SKM-1 treated with dmso at 0.1 percent for 144 hours (cell line): Measurements from ENCODE around the gene CDH26.

Experiments used
- DNase-seq: peaks from one replicate; lab custom pipeline; 2025; ENCODE audit not compliant: unreplicated experiment; lab: John Stamatoyannopoulos, UW

The CDH26 gene

GRCh38 chr20:59977086-59977485 lies 18.9 kb downstream of the CDH26 start:
- DNase-seq: no peak

DNA sequence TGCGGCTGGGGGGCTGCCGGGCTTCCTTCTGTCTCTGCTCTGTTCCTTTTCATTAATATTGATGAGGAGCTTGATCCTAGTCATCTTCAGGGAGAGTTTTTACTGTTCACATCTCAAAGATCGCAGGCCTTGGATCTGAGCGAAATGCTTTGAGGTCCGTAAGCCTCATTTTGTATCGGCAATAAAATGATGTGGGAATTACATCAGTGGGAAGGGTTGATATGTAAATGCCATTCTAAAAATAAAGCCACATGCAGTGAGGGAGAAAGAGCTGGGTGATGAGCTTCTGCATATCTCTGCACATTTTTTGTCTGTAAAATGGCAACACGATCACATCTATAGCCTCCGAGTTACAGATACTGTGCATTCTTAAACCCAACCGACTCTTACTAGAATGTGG lies 24.9 kb downstream of the CDH26 start:
- no peak for DNase-seq

DNA sequence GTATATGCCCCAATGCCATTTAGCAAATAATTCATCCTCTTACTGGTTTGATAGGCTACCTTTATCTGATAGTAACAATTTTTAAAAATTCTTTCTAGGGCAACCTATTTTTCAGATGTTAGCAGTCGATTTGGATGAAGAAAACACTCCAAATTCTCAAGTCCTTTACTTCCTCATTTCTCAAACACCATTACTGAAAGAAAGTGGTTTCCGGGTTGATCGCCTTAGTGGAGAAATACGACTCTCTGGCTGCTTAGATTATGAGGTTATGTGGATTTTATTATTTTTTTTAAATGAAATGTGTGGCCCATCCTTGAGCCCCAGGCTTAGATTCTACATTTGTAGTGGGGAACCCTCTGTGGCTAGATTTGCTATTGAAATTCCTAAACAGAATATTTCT lies 26.3 kb downstream of the CDH26 start:
- DNase-seq: peak; percentile 73

DNA sequence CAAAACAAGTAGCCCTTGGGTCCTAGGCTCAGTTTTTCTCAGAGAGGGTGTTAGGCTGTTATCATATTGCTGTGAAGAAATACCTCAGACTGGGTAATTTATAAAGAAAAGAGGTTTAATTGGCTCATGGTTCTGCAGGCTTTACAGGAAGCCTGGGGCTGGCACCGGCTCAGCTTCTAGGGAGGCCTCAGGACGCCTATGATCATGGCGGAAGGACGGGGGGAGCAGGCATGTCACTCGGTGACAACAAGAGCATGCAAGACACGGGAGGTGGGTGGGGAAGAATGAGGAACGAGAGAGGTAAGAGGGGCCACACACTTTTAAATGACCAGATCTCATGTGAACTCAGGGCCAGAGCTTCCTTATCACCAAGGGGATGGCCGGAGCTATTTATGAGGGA lies 26.9 kb downstream of the CDH26 start:
- no peak for DNase-seq

DNA sequence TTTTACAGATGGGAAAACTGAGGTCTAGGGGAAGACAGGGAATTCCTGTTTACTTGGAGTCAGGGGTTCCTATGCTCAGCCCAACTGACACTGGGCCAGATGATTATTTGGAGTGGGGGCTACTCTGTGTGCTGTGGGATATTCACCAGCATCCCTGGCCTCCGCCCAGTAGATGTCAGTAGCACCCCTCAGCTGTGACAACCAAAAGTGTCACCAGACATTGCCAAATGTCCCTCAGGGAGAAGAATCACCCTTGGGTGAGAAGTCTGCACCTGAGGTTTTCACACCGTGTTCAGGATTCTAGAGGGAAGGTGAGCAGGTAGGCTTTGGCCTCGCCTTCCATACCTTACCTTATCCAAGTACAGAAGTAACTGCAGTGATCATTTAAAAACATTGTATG lies 27.6 kb downstream of the CDH26 start:
- peak; percentile 14 for DNase-seq

DNA sequence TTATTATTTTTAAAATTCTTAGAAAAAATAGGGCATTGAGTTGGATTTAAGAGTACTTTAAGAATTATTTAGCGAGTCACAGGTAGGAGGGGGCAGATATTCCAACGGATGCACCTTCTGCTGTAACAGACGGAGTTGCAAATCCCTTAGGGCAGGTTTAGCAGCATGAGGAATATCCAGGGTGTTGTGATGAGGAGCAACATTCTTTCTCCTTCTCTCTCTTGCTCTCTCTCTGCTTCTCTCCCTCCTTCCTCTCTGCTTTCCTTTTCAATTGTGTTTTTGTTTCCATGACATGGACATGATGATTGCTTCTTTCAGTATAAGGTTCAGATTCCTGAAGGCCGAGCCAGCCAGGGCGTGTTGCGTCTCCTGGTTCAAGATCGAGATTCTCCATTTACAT lies 28.9 kb downstream of the CDH26 start:
- no peak for DNase-seq

GRCh38 chr20:59988141-59988540 lies 29.9 kb downstream of the CDH26 start:
- no peak for DNase-seq

GRCh38 chr20:59992526-59993084 lies 34.4 kb downstream of the CDH26 start:
- DNase-seq: peak; percentile 2

DNA sequence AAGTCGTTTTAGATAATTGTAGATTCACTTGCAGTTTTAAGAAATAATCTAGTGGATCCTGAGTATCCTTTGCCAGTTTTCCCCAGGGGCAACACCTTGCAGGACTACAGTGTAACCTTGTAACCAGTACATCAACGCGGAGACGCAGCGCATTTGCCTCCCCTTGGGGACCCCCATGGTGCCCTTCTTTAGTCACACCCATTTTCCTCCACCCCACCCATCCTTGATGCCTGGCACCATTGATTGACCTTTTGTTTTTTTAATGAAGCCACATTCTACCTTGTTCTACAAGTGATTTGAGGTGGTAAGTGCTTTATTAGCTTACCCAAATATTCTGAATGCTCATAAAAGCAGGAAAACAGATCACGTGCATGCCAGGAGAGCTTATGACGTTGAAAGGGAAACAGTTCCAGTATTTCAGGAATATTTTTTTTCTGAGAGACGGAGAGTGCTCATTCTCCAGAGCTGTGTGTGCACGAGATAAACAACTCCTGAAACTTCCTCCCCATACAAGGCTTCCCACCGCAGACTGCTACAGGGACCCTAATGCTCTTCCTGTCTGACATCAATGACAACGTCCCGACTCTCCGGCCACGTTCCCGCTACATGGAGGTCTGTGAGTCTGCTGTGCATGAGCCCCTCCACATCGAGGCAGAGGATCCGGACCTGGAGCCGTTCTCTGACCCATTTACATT lies 35.7 kb downstream of the CDH26 start:
- no peak for DNase-seq

DNA sequence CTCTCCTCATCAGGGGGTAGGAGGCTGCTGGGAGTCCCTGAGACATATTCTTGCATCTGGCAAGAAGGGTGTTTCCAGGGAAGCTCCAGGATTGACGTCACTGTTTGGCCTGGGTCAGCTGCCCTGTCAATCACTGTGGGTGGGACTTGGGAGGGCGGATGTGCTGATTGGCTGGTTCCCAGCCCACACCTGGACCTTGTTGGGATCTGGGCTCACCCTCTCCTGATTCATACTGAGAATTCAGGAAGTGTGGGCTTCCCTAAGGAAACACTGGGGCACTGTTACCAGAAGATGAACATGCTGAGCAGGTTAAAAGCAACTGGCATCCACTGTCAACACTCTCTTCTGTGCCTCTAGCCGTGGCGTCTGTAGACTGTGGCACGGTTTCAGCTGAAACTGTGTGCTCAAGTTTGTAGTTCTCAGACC lies 36.5 kb downstream of the CDH26 start:
- DNase-seq: no peak

GRCh38 chr20:59996108-59996507 lies 37.9 kb downstream of the CDH26 start:
- DNase-seq: no peak

GRCh38 chr20:59997896-59998295 lies 39.7 kb downstream of the CDH26 start:
- no peak for DNase-seq

DNA sequence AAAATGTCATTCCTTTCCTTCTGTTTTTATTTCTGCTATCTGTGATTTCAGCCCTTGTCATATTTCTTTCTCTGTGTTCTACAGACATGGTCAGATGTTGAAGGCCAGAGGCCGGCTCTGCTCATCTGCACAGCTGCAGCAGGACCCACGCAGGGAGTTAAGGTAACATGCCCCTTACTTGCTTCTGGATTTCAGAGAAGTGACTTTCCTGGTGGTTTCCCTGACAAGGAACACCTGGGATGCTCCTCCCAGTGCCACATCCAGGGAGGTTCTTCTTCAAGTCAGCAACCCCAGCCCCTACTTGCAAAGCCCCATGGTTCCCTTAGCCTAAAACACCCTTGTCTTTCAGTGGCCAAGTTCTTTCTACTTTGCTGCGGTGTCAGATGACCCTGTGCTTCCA lies 41.3 kb downstream of the CDH26 start:
- DNase-seq: no peak

- peak; percentile 1 for DNase-seq
These were observed 42.2 kb downstream of the CDH26 start for GRCh38 chr20:60000271-60001042.

DNA sequence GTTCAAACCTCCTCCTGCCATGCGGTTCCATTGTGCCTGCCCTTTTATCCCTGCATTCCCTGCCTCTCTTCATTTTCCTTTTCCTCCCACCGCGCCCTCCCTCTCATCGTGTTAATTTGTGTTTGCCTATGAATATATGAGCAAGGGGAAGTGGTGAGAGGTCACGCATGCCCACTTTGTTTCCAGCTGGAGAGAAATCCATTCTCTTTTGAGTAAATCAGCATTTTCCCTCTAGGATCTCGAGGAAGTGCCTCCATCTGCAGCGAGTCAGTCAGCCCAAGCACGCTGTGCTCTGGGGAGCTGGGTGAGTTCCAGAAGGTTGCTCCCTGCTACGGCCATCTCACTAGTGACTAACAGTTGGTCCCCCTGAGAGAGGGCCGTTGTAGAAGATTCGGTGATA lies 42.9 kb downstream of the CDH26 start:
- DNase-seq: no peak

DNA sequence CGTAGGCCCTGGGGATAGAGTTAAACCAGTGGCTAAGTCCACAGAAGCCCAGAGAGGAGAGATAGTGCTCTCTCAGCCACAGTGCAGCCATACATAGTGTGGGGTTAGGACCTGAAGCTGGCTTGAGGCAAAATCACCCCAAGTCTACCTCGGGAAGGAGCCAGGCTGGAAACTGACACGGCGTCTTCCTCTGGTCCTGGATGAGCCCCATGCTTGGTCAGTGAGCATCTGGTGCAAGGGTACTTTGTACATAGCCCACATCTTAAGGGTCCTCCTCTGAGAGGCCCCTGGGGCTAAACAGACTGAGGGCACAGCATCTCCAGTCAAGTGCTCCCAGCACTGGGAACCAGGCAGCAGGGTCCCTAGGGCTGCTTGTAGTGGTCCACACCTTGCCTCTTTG lies 45.6 kb downstream of the CDH26 start:
- no peak for DNase-seq

DNA sequence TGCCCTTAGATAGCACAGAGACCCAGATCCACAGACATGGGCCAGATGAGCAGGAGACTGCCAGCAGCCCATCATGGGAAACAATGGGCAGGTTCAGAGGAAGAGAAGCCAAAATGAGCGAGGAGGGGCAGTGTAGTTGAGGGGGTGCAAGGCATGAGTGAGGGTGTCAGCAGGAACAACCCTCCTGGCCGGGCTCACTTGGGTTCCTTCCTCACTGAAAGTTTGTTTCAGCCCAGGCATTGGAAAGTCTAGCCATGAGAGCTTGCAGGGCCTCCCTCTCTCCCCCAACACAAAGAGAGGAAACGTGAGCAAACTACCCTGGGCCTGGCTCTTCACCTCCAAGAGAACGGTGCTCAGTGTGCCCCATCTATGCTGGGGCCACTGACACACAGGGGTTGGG lies 48.0 kb downstream of the CDH26 start:
- DNase-seq: no peak

- no peak for DNase-seq
These were observed 49.2 kb downstream of the CDH26 start for GRCh38 chr20:60007464-60007863.

DNA sequence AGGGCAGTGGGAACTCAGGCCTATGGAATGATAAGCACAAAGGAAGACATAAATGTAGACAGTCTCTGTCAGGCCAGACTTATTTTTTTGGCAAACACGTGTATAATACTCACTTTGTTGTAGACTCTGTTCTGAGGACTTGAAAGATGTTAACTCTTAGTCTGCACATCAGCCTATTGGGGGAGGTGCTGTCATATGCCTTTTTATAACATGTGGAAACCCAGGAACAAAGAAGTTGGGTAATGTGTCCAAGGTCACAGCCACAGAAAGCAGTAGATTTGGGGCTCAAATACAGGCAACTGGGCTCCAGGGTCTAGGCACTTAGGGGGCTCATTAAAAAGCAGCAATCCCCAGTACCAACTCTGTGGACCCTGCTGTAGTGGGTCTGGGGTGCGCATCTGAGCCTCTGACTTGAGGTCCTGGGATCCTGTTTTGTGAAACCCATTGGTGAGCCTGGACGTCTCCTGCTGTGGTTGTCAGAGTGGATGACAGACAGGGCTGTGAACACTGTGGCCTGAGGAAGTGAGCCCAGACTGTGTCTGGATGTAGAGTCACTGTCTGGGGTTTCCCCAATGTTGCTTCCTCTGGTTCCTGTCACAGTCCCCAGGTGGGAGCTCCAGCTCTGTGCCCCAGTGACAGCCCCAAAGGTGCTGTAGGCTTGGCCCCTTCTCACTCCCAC lies 50.0 kb downstream of the CDH26 start:
- DNase-seq: peak; percentile 9

DNA sequence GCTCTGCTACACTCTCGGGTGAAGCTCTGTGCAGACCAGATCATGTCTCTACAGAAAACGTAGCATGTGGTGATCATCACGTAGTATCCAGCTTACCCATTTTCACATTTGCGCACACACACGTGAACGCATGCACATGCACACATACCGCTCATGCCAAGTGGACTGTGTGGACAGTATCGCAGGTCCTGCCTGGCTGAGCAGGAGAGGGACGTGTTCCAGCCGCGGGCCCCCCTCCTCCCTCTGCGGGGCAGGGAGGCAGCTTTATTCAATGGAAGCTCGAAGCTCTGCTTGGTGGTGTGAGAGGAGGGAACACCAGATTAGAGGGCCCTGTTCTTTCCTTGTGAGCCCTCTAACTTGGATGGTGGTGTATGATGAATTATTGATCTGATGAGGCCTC lies 51.1 kb downstream of the CDH26 start:
- DNase-seq: no peak

GRCh38 chr20:60009826-60010616 lies 51.8 kb downstream of the CDH26 start:
- DNase-seq: no peak
